ENCODE data around the gene USP17L26.
"Not testable (repeated sequence)": the region's sequence is repeated elsewhere in the genome, so short reads cannot be mapped to it uniquely, and the experiment has no call there.

USP17L26 gene

GRCh38 chr4:9334358-9334757 is at the start of gene USP17L26:
Gene USP17L26 (plus strand): TSS chr4:9334658. CDS start chr4:9334658, 0 bp downstream.
- not testable (repeated sequence) for DNase-seq (ENCODE audit: extremely low read depth in 1 of 2, low read depth in 1 of 2)

GRCh38 chr4:9324191-9324590 is 10.3 kb upstream of the USP17L26 start:
- DNase-seq (ENCODE audit: extremely low read depth in 1 of 2, low read depth in 1 of 2), result not testable (repeated sequence)

- not testable (repeated sequence) for DNase-seq (ENCODE audit: extremely low read depth in 1 of 2, low read depth in 1 of 2)
Observed at GRCh38 chr4:9324865-9325264, 9.6 kb upstream of the USP17L26 start, which contains the start of gene USP17L24. Gene USP17L24 (plus strand): TSS chr4:9325165. CDS start chr4:9325165, 0 bp downstream.

GRCh38 chr4:9329611-9330010 is 4.8 kb upstream of the USP17L26 start, which contains the start of gene USP17L25:
Gene USP17L25 (plus strand): TSS chr4:9329911. CDS start chr4:9329911, 0 bp downstream.
- not testable (repeated sequence) for DNase-seq (ENCODE audit: extremely low read depth in 1 of 2, low read depth in 1 of 2)

- not testable (repeated sequence) for DNase-seq (ENCODE audit: extremely low read depth in 1 of 2, low read depth in 1 of 2)
Observed at GRCh38 chr4:9339103-9339502, 4.6 kb downstream of the USP17L26 start, which contains the start of gene USP17L5. Gene USP17L5 (plus strand): TSS chr4:9339403. CDS start chr4:9339403, 0 bp downstream.

GRCh38 chr4:9343848-9344247 is 9.4 kb downstream of the USP17L26 start, which contains the start of gene USP17L27:
Gene USP17L27 (plus strand): TSS chr4:9344148. CDS start chr4:9344148, 0 bp downstream.
- not testable (repeated sequence) for DNase-seq (ENCODE audit: extremely low read depth in 1 of 2, low read depth in 1 of 2)

GRCh38 chr4:9348593-9348992 is 14.1 kb downstream of the USP17L26 start, which contains the start of gene USP17L28:
Gene USP17L28 (plus strand): TSS chr4:9348893. CDS start chr4:9348893, 0 bp downstream.
- DNase-seq (ENCODE audit: extremely low read depth in 1 of 2, low read depth in 1 of 2), result not testable (repeated sequence)

- not testable (repeated sequence) for DNase-seq (ENCODE audit: extremely low read depth in 1 of 2, low read depth in 1 of 2)
Observed at GRCh38 chr4:9350866-9351265, 16.4 kb downstream of the USP17L26 start.

GRCh38 chr4:9353338-9353737 is 18.9 kb downstream of the USP17L26 start, which contains the start of gene USP17L29:
Gene USP17L29 (plus strand): TSS chr4:9353638. CDS start chr4:9353638, 0 bp downstream.
- DNase-seq (ENCODE audit: extremely low read depth in 1 of 2, low read depth in 1 of 2), result not testable (repeated sequence)

- DNase-seq (ENCODE audit: extremely low read depth in 1 of 2, low read depth in 1 of 2), result not testable (repeated sequence)
Observed at GRCh38 chr4:9362829-9363228, 28.4 kb downstream of the USP17L26 start, which contains the start of gene USP17L30. Gene USP17L30 (plus strand): TSS chr4:9363129. CDS start chr4:9363129, 0 bp downstream.

- DNase-seq (ENCODE audit: extremely low read depth in 1 of 2, low read depth in 1 of 2), result not testable (repeated sequence)
Observed at GRCh38 chr4:9379881-9380280, 45.4 kb downstream of the USP17L26 start.

- peak in 1 of 2 donors; percentile 28 for DNase-seq (ENCODE audit: extremely low read depth in 1 of 2, low read depth in 1 of 2)
Observed at GRCh38 chr4:9381012-9381534, 46.6 kb downstream of the USP17L26 start.

GRCh38 chr4:9384126-9384525 is 49.7 kb downstream of the USP17L26 start:
- no peak for DNase-seq (ENCODE audit: extremely low read depth in 1 of 2, low read depth in 1 of 2)

Data from activated CD8-positive, alpha-beta memory T cell treated with anti-CD3 and anti-CD28 coated beads for 1 hour (primary cell).